Peyer's patch (tissue), 4 donors: ENCODE results near the gene PCDHGA11.
"Not testable (repeated sequence)": the region's sequence is repeated elsewhere in the genome, so short reads cannot be mapped to it uniquely, and the experiment has no call there.

Source experiments
- CTCF ChIP-seq, 6 experiments: fragments of 450-650 bp in 4 of 6; fragments of 200-600 bp in 2 of 6; sonication (generic) in 1 of 6; IDR thresholded peaks; one replicate each; pipeline ENCODE4 v1.5.1; 2017 to 2019; ENCODE audit warnings: antibody characterized with exemption in 6 of 6, mild to moderate bottlenecking in 3 of 6, moderate library complexity in 1 of 6
- POLR2A ChIP-seq, 2 donors: fragments of 450-650 bp; IDR thresholded peaks; one replicate each; pipeline ENCODE4 v1.5.1; 2017; ENCODE audit warnings: antibody characterized with exemption in 2 of 2, mild to moderate bottlenecking in 2 of 2, moderate library complexity in 2 of 2

GRCh38 chr5:141432726-141433125 lies 11.9 kb downstream of the PCDHGA11 start:
- TF ChIP-seq CTCF, POLR2A (IDR thresholded peaks at IDR 0.05): not testable (repeated sequence)
